CD4-positive, alpha-beta memory T cell (primary cell): Measurements from ENCODE around the gene WDR59. TPM values are rescaled to one million over a fixed set of nuclear protein-coding genes. Genes with fewer than 3 reads are reported as not detected.

ENCODE experiments used
- CTCF ChIA-PET: fragments of 350-600 bp; sonication (Branson Sonifier 250); formaldehyde crosslinking; loops from one replicate; lab custom pipeline; 2021; ENCODE audit warnings: inconsistent platforms; ENCODE audit not compliant: partially characterized antibody; lab: Charles Lee
- POLR2A ChIA-PET: fragments of 350-600 bp; sonication (Branson Sonifier 250); formaldehyde crosslinking; loops from one replicate; lab custom pipeline; 2021; ENCODE audit not compliant: partially characterized antibody; lab: Charles Lee
- DNase-seq, 5 donors: peaks; one replicate each; pipeline versions ENCODE4 v3.0.0 to v3.0.0-alpha.2; 2020 to 2022; ENCODE audit warnings: mixed read lengths in 1 of 5
- H3K27ac ChIP-seq: one replicate; pipeline ENCODE4 v1.7.0; 2013; ENCODE audit warnings: low read depth, low read length
- H3K27me3 ChIP-seq: 2 replicates; pipeline ENCODE4 v1.7.0; 2013; ENCODE audit warnings: mild to moderate bottlenecking, low read length, moderate library complexity; ENCODE audit not compliant: insufficient read depth
- H3K36me3 ChIP-seq: 2 replicates; pipeline ENCODE4 v1.7.0; 2013; ENCODE audit warnings: mild to moderate bottlenecking, low read length, moderate library complexity; ENCODE audit not compliant: insufficient read depth
- H3K4me1 ChIP-seq: 2 replicates; pipeline ENCODE4 v1.7.0; 2013; ENCODE audit warnings: mild to moderate bottlenecking, low read length, moderate library complexity; ENCODE audit not compliant: insufficient read depth
- H3K4me3 ChIP-seq, 2 donors: one replicate each; pipeline ENCODE4 v1.7.0; 2013; ENCODE audit warnings: low read length in 2 of 2, mild to moderate bottlenecking in 1 of 2
- H3K9me3 ChIP-seq, 2 donors: one replicate each; pipeline ENCODE4 v1.7.0; 2013; ENCODE audit warnings: low read length in 2 of 2, control low read depth in 1 of 2; ENCODE audit not compliant: control insufficient read depth in 1 of 2
- H3K27ac Mint-ChIP-seq, 7 donors: one replicate each; pipeline ENCODE4 v1.8.0; 2020 to 2021; ENCODE audit warnings: mixed read lengths in 7 of 7, mild to moderate bottlenecking in 6 of 7, inconsistent platforms in 3 of 7, moderate library complexity in 3 of 7
- H3K27me3 Mint-ChIP-seq, 2 donors: one replicate each; pipeline ENCODE4 v1.8.0; 2020 to 2021; ENCODE audit warnings: mixed read lengths in 2 of 2
- H3K36me3 Mint-ChIP-seq, 2 donors: one replicate each; pipeline ENCODE4 v1.8.0; 2020 to 2021; ENCODE audit warnings: mixed read lengths in 2 of 2, inconsistent platforms in 1 of 2, mild to moderate bottlenecking in 1 of 2
- H3K4me1 Mint-ChIP-seq, 4 donors: one replicate each; pipeline ENCODE4 v1.8.0; 2020 to 2021; ENCODE audit warnings: mixed read lengths in 4 of 4, mild to moderate bottlenecking in 1 of 4
- H3K4me3 Mint-ChIP-seq, 8 donors: one replicate each; pipeline ENCODE4 v1.8.0; 2020 to 2021; ENCODE audit warnings: mixed read lengths in 8 of 8, mild to moderate bottlenecking in 7 of 8, moderate library complexity in 6 of 8, inconsistent platforms in 3 of 8
- H3K9me3 Mint-ChIP-seq, 8 donors: one replicate each; pipeline ENCODE4 v1.8.0; 2020 to 2021; ENCODE audit warnings: mixed read lengths in 8 of 8, mild to moderate bottlenecking in 5 of 8, inconsistent platforms in 3 of 8, moderate library complexity in 1 of 8
- intact Hi-C: fragments of 100-400 bp; cut with micrococcal nuclease; formaldehyde crosslinking; loops from one replicate; pipeline ENCODE4 v1.15.1; 2023
- polyA plus RNA-seq, 2 donors: library from polyadenylated mRNA; unstranded; fragments of 300-500 nt; fragmentation: Illumina TruSeq; gene quantifications; one replicate each; pipeline ENCODE4 v1.2.3, GENCODE V29; 2021
- total RNA-seq, 2 experiments: library from RNA; stranded (reverse); gene quantifications; one replicate each; pipeline ENCODE4 v1.2.3, GENCODE V29; 2021

WDR59 gene
- total and polyA plus RNA-seq, 4 experiments from 2014 or later = 11.0 to 127 (median 68.2) TPM

DNA sequence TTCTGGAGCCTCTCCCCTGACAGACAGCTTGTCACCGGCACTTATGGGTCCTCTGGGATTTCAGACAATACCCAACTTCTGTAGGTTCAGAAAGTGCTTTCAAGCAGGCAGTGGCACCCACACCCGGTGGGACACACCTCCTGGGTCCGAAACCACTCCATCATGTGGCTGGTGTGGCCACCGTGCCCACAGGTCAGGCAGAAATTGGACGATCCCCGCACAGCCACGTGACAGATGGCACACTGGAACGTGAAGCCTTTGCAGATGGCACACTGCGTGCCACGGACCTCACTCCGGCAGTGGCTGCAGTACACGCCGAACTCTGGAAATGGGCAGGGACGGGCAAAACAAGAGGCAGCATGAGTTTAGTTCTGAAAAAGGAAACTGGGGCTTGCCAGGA, 110.8 kb downstream of the WDR59 start:
- Mint-ChIP-seq H3K9me3 (peaks cover 0 to 1% (median 0%) of the 10 kb centered on the region in 8 donors), H3K27ac (peak overlapping the region in 4 of 7 donors; percentile 31 to 70 (median 48)), H3K36me3 (peaks cover 43 to 44% of the 10 kb centered on the region in 2 donors), H3K4me1 (peaks cover 7 to 21% (median 13%) of the 10 kb centered on the region in 4 donors), H3K27me3 (no peaks in the 10 kb centered on the region), H3K4me3 (no peak overlapping the region)
- Histone ChIP-seq H3K4me1 (peaks cover 8% of the 10 kb centered on the region), H3K36me3 (peaks cover 13% of the 10 kb centered on the region), H3K27me3 (no peaks in the 10 kb centered on the region), H3K4me3 (no peak overlapping the region), H3K9me3 (no peaks in the 10 kb centered on the region), H3K27ac (no peak overlapping the region)
- intact Hi-C loops = no loop called here
- ChIA-PET POLR2A (interaction anchor here (1.4 kb wide), 1 partner anchor 15 kb away, joined by 4 read pairs; no protein-coding TSS in a partner anchor), CTCF (interaction anchor here (4.1 kb wide), 1 partner anchor 12 kb away, joined by 45 read pairs; no protein-coding TSS in a partner anchor)
- no peak for DNase-seq

DNA sequence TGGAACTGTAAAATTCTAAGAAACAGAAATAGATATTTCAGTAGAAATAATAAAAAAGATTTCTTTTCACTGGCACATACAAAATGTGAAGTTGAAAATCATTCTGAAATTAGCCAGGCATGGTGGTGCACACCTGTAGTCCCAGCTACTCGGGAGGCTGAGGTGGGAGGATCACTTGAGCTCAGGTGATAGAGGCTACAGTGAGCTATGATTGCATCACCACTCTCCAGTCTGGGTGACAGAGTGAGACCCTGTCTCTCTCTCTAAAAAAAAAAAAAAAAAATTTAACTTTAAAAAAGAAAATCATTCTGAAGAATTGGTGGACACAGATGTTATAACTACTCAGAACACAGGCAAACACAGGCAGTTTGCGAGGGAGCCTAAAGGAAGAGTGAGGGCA, 112.6 kb downstream of the WDR59 start:
- Mint-ChIP-seq H3K27me3 (no peaks in the 10 kb centered on the region), H3K36me3 (peaks cover 34 to 38% of the 10 kb centered on the region in 2 donors), H3K27ac (peak overlapping the region in 2 of 7 donors; percentile 17 to 70), H3K4me1 (peaks cover 20 to 39% (median 28%) of the 10 kb centered on the region in 4 donors), H3K9me3 (peaks cover 0 to 1% (median 0%) of the 10 kb centered on the region in 8 donors), H3K4me3 (no peak overlapping the region)
- DNase-seq = no peak
- H3K27me3 ChIP-seq = no peaks in the 10 kb centered on the region
- CTCF ChIA-PET = interaction anchor here (4.1 kb wide), 1 partner anchor 10 kb away, joined by 45 read pairs; no protein-coding TSS in a partner anchor
- intact Hi-C loops = no loop called here
- POLR2A ChIA-PET = no interaction called here
- H3K36me3 ChIP-seq = peaks cover 13% of the 10 kb centered on the region
- H3K4me1 ChIP-seq = peaks cover 26% of the 10 kb centered on the region
- no peak overlapping the region for H3K4me3 ChIP-seq
- no peaks in the 10 kb centered on the region for H3K9me3 ChIP-seq
- H3K27ac ChIP-seq = no peak overlapping the region

GRCh38 chr16:74871608-74872007, 113.3 kb downstream of the WDR59 start:
- H3K36me3 Mint-ChIP-seq = peaks cover 28 to 33% of the 10 kb centered on the region in 2 donors
- H3K36me3 ChIP-seq = peaks cover 13% of the 10 kb centered on the region
- POLR2A ChIA-PET = no interaction called here
- CTCF ChIA-PET = interaction anchor here (4.1 kb wide), 1 partner anchor 9 kb away, joined by 45 read pairs; no protein-coding TSS in a partner anchor
- H3K4me3 Mint-ChIP-seq = no peak overlapping the region
- intact Hi-C loops = no loop called here
- peaks cover 0 to 1% (median 0%) of the 10 kb centered on the region in 8 donors for H3K9me3 Mint-ChIP-seq
- no peaks in the 10 kb centered on the region for H3K27me3 Mint-ChIP-seq
- H3K4me1 ChIP-seq = peaks cover 28% of the 10 kb centered on the region
- H3K27me3 ChIP-seq = no peaks in the 10 kb centered on the region
- no peak for DNase-seq
- no peak overlapping the region for H3K4me3 ChIP-seq
- peak overlapping the region in 6 of 7 donors; percentile 23 to 87 (median 57) for H3K27ac Mint-ChIP-seq
- H3K9me3 ChIP-seq = no peaks in the 10 kb centered on the region
- no peak overlapping the region for H3K27ac ChIP-seq
- H3K4me1 Mint-ChIP-seq = peaks cover 22 to 40% (median 29%) of the 10 kb centered on the region in 4 donors

- no peaks in the 10 kb centered on the region for H3K27me3 Mint-ChIP-seq
- peaks cover 5% of the 10 kb centered on the region for H3K36me3 ChIP-seq
- no peaks in the 10 kb centered on the region for H3K27me3 ChIP-seq
- peak in 4 of 5 donors; percentile 39 to 56 (median 50) for DNase-seq
- H3K4me1 Mint-ChIP-seq = peaks cover 15 to 31% (median 23%) of the 10 kb centered on the region in 4 donors
- intact Hi-C loops = no loop called here
- peak overlapping the region; percentile 54 for H3K27ac ChIP-seq
- H3K9me3 Mint-ChIP-seq = no peaks in the 10 kb centered on the region
- H3K36me3 Mint-ChIP-seq = peaks cover 6 to 13% of the 10 kb centered on the region in 2 donors
- no peaks in the 10 kb centered on the region for H3K9me3 ChIP-seq
- peak overlapping the region; percentile 71 to 97 (median 94) for H3K27ac Mint-ChIP-seq
- POLR2A ChIA-PET = interaction anchor here (1.2 to 2.0 kb wide), 2 partner anchors 15 to 167 kb away, joined by 3 to 5 read pairs; partner anchors contain the start of gene MLKL
- peak overlapping the region in 7 of 8 donors; percentile 10 to 73 (median 56) for H3K4me3 Mint-ChIP-seq
- H3K4me3 ChIP-seq = no peak overlapping the region
- peaks cover 25% of the 10 kb centered on the region for H3K4me1 ChIP-seq
- CTCF ChIA-PET = interaction anchor here (1.6 kb wide), 1 partner anchor 243 kb away, joined by 3 read pairs; no protein-coding TSS in a partner anchor
Measured at GRCh38 chr16:74868501-74868900, 116.4 kb downstream of the WDR59 start.

GRCh38 chr16:74868035-74868434, 116.9 kb downstream of the WDR59 start:
- H3K27ac ChIP-seq = peak overlapping the region; percentile 54
- no peaks in the 10 kb centered on the region for H3K9me3 ChIP-seq
- intact Hi-C loops = no loop called here
- peaks cover under 1% of the 10 kb centered on the region for H3K36me3 ChIP-seq
- POLR2A ChIA-PET = interaction anchor here (1.2 to 2.0 kb wide), 2 partner anchors 15 to 167 kb away, joined by 3 to 5 read pairs; partner anchors contain the start of gene MLKL
- no peaks in the 10 kb centered on the region for H3K27me3 Mint-ChIP-seq
- H3K4me1 ChIP-seq = peaks cover 25% of the 10 kb centered on the region
- DNase-seq = no peak
- peaks cover 2 to 9% of the 10 kb centered on the region in 2 donors for H3K36me3 Mint-ChIP-seq
- peaks cover 15 to 31% (median 23%) of the 10 kb centered on the region in 4 donors for H3K4me1 Mint-ChIP-seq
- no peaks in the 10 kb centered on the region for H3K27me3 ChIP-seq
- peak overlapping the region in 6 of 8 donors; percentile 10 to 73 (median 56) for H3K4me3 Mint-ChIP-seq
- H3K9me3 Mint-ChIP-seq = no peaks in the 10 kb centered on the region
- no peak overlapping the region for H3K4me3 ChIP-seq
- CTCF ChIA-PET = interaction anchor here (0.6 to 1.6 kb wide), 2 partner anchors 16 to 243 kb away, joined by 3 read pairs; no protein-coding TSS in a partner anchor
- H3K27ac Mint-ChIP-seq = peak overlapping the region; percentile 71 to 97 (median 94)

DNA sequence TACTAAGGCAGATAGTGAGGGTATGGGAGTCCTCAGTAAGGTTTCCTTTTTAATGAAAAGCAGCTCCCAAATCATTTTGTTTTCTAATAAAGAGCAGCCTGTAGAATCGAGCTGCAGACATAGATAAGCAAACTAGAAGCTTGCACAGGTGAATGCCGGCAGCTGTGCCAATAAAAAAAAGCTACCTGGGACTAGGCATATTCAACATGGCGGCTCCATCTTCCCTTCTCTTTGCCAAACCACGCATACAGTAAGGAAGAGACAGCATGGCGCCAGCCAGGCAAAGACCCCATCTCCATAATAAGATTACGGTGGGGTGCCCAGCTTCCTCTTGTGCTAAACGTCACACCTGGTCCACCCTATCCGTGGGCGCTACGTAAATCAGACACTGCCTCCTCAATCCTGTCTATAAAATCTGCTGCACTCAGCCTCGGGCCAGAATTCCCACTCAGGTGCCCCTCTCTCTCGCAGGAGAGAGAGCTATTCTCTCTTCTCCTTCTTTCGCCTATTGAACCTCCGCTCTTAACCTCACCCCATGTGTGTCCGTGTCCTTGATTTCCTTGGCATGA, 117.6 kb downstream of the WDR59 start:
- no peak for DNase-seq
- Histone ChIP-seq H3K4me1 (peaks cover 25% of the 10 kb centered on the region), H3K9me3 (no peaks in the 10 kb centered on the region), H3K27me3 (no peaks in the 10 kb centered on the region), H3K27ac (peak overlapping the region; percentile 54), H3K36me3 (no peaks in the 10 kb centered on the region), H3K4me3 (no peak overlapping the region)
- POLR2A ChIA-PET = interaction anchor here (2.0 kb wide), 1 partner anchor 166 kb away, joined by 5 read pairs; the partner anchor contains the start of gene MLKL
- intact Hi-C loops = no loop called here
- peak overlapping the region in 2 of 8 donors; percentile 0 to 73 for H3K4me3 Mint-ChIP-seq
- no peaks in the 10 kb centered on the region for H3K9me3 Mint-ChIP-seq
- H3K4me1 Mint-ChIP-seq = peaks cover 18 to 36% (median 27%) of the 10 kb centered on the region in 4 donors
- CTCF ChIA-PET = interaction anchor here (0.6 kb wide), 1 partner anchor 16 kb away, joined by 3 read pairs; no protein-coding TSS in a partner anchor
- H3K36me3 Mint-ChIP-seq = peaks cover 2 to 9% of the 10 kb centered on the region in 2 donors
- no peaks in the 10 kb centered on the region for H3K27me3 Mint-ChIP-seq
- peak overlapping the region; percentile 71 to 97 (median 94) for H3K27ac Mint-ChIP-seq
